Measurements from ENCODE around the gene MRPL50.

GRCh38 chr9:101375546-101375945 lies 22.9 kb downstream of the MRPL50 start:
- TF ChIP-seq CHD2 (IDR thresholded peaks at IDR 0.05; ENCODE audit: low read depth, low read length) (no peak), RFX5 (IDR thresholded peaks at IDR 0.05; ENCODE audit: low read depth, low read length) (no peak), POLR2A (conservative IDR thresholded peaks at IDR 0.05) (no peak), SMARCA5 (IDR thresholded peaks at IDR 0.05) (no peak), CTCF (IDR thresholded peaks at IDR 0.05 in 2 of 3, conservative IDR thresholded peaks at IDR 0.05 in 1 of 3; ENCODE audit: insufficient read depth in 2 of 3, low read depth in 1 of 3, low read length in 3 of 3) (no peak), ZNF347 (CRISPR knock-in tag; IDR thresholded peaks at IDR 0.05; ENCODE audit: low read depth) (no peak), NFYB (IDR thresholded peaks at IDR 0.05; ENCODE audit: extremely low read depth, insufficient read length) (no peak), ARID2 (IDR thresholded peaks at IDR 0.05) (no peak), HMBOX1 (IDR thresholded peaks at IDR 0.05) (no peak)
- TF ChIP-seq, protein P1, sequence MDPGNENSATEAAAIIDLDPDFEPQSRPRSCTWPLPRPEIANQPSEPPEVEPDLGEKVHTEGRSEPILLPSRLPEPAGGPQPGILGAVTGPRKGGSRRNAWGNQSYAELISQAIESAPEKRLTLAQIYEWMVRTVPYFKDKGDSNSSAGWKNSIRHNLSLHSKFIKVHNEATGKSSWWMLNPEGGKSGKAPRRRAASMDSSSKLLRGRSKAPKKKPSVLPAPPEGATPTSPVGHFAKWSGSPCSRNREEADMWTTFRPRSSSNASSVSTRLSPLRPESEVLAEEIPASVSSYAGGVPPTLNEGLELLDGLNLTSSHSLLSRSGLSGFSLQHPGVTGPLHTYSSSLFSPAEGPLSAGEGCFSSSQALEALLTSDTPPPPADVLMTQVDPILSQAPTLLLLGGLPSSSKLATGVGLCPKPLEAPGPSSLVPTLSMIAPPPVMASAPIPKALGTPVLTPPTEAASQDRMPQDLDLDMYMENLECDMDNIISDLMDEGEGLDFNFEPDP (CRISPR knock-in tag; IDR thresholded peaks at IDR 0.05): no peak

Measured in K562 (cell line).